ENCODE measurements around the gene DLGAP5.

DLGAP5 gene

DNA sequence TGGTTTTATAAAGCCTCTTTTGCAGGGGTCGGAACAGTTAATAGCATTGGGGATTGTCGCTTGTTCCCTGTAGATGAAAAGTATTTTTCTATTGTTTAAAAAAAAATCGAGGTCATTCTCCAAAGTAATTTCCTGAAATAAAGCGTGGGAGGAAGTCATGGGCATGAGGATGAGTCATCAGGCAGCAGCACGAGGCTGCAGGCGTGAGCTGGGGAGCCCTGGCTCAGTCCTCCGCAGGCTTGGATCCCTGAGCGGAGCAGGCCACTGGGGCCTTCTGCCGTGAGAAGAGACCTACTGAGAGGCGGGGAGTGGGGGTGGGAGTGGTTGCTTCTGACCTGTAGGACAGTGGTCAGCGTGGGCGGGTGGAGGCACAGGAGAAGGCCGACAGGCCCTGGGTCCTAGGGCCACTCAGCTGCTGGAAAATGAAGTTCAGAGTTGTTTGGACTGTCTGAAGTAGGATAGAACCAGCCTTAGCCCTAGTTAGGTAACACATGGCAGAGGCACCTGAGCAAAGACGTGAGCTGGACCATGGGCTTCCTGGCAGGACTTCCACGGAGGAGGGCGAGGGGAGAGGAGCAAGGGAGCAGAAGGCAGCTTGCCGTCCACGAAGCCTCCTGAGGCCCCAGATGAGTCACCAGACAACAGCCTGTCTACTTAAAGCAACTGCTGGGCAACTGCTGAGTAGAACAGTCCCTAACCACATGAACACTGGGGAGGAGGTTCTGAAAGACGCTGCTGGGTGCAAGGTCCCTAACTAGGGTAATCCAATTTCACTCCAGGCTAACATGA is 83.4 kb downstream of the DLGAP5 start:
- no peak for DNase-seq

DNA sequence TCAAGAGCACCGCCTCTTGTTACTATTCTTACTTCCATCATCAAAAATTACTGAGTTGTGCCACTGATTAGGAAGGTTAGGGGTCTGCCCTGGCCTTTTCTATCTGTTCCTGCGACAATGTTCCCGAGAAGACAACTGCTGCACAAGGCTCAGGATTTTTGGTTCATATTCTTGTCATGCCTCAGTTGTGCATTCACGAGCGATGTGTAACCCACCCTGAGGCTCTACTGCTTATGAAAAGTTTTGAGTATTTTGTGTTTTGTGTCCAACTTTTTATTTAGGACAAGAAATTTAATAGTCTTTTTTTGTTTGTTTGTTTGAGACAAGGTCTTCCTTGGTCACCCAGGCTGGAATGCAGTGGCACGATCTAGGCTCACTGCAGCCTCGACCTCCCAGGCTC is 85.4 kb downstream of the DLGAP5 start:
- DNase-seq: no peak

DNA sequence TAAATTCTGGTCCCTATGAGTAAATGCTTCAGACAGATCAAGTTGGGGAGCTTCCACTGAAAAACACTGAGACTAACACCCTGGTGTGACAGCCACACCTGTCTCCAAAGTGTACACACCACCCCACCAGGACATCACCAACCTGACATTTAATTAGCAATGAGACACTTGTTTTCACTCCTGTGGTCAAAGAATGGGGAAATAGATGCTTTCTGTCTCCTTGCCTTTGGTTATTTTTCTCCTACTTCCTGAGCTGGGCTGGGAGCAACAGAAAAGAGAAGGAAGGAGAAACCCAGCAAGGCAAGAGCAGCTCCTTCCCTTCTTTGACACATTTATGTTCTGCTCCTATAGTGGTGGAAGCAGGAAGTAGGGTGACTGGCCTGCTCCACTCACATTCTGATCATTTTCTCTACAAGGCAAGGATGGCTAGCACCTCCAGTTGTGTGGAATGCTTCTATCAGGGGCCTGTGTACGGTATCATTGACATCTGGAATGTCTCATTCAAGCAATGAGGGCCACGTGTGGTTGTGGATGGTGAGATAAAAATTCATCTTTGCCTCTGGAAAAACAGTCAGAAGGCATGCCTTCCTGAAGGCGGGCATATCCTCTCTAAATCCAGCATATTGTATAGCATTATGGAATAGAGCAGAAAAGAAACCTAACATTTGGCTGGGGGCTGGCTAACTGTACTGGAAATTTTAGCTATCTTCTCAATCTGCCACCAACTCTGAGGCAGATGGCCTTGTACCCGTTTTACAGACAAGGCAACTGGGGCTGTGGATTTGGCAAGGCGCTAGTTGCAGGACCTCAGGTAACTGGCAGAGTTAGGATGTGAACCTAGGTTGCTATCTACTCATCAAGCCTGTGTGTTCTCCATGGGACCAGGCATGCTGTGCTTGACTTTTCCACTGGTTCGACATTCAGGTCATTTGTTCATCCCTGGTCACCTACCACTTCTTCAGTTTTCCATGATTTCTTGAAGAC is 87.1 kb downstream of the DLGAP5 start:
- DNase-seq: no peak

DNA sequence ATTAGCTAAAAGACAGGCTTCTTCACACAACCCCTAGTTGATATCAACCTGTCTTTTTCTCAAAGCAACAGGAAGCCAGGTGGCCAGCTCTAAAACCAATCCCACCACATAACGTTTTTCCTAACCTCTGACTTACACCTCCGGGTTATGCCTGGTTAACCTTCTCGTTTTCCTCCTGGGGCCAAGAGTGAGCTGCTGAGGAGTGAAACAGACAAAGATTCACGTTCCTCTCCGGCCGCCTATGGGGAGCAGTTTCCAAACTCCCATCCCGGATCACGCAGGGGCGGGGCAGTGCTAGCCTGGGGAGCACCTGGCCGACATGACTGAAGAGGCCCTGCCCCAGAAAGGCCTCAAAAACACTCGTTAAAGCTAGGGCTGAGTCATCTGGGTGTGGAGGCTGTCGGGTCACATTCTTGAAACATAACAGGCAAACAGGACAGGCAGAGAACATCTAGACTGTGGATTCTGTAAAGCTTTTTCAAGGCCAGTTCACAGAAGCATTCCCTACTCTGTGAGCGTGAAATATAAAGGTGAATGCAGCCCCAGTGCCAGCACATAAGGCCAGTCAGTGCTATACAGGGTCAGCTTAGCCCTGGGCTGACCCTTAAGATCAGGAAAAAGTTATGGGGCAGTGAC is 88.3 kb downstream of the DLGAP5 start:
- DNase-seq: no peak

DNA sequence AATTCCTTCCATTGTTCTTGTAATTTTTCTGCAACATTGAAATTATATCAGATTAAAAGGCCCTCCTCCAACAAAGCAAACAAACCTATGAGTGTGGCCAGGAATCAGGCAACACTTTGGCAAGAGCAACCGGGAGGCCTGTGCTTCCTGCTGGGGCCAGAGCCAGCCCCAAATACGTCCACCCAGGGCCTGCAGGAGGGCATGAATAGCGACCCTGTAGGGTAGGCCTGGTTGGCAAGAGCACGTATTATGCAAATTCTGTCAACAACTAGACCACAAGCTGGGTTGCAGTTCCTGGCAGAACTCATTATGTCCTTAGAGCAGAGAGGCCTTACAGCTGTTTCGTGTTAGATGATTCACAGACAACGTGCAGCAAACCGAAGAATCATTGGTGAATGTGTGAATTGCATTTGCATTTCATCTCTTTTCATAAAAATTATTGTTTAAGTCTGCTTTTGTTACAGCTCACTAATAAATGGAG is 89.2 kb downstream of the DLGAP5 start:
- peak; percentile 34 for DNase-seq

DNA sequence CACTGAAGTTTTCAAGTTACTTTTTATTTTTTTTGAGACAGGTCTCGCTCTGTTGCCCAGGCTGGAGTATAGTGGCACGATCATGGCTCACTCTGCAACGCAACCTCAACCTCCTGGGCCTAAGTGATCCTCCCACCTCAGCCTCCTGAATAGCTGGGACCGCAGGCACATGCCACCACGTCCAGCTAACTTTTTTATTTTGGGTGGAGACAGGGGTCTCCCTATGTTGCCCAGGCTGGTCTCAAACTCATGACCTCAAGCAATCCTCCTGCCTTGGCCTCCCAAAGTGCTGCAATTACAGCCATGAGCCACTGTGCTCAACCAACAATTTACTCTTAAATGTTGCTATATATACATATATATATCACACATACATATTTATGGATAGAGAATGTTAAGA is 89.7 kb downstream of the DLGAP5 start:
- DNase-seq: no peak

DNA sequence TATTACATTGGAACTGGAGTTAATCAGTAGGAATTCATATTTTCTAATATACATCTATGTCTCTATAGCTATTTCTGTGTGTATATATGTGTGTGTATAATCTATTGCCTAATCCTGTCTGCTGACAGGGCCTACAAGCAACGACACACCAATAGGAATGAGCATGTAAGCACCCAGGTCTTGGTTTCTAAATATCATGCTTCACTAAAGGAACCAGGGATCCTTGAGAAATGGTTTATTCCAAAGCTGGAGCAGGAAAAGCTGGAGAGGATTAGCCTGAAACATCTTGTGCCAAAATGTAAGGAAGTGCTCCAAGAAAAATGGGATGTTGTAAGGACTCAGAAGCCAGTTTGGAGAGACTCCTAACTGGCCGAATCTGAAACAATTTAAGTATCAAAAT is 91.6 kb downstream of the DLGAP5 start:
- no peak for DNase-seq

DNA sequence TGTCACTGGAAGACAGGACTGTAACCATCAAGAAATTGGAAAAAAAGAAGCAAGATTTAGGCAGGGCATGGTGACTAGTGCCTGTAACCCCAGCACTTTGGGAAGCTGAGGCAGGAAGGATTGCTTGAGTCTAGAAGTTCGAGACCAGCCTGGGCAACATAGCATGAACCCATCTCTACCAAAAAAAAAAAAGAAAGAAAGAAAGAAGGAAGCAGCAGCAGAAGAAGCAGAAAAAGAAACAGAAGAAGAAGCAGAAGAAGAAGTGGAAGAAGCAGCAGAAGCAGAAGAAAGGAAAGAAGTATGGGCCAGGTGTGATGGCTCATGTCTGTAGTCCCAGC is 92.9 kb downstream of the DLGAP5 start:
- no peak for DNase-seq

Measured in NCI-H748 treated with DMSO at 0.1 percent for 48 hours (cell line).